Mucosa of stomach (tissue), 1 donor: ENCODE results near the gene S100A4.
A peak's percentile ranks its signal among the peaks of the same experiment; 100 is the strongest.
"Not testable (repeated sequence)": the region's sequence is repeated elsewhere in the genome, so short reads cannot be mapped to it uniquely, and the experiment has no call there.

Experiments used
- H3K27me3 ChIP-seq: one replicate; pipeline ENCODE4 v1.7.0; 2013; ENCODE audit warnings: mild to moderate bottlenecking, low read length; ENCODE audit not compliant: control insufficient read depth, insufficient read depth
- H3K36me3 ChIP-seq: one replicate; pipeline ENCODE4 v1.7.0; 2013; ENCODE audit warnings: low read length; ENCODE audit not compliant: control insufficient read depth, insufficient read depth
- H3K4me1 ChIP-seq: one replicate; pipeline ENCODE4 v1.7.0; 2013; ENCODE audit warnings: mild to moderate bottlenecking, low read length; ENCODE audit not compliant: control insufficient read depth, insufficient read depth
- H3K4me3 ChIP-seq: one replicate; pipeline ENCODE4 v1.7.0; 2013; ENCODE audit warnings: low read length
- H3K9ac ChIP-seq: one replicate; pipeline ENCODE4 v1.7.0; 2013; ENCODE audit warnings: mild to moderate bottlenecking, low read length, moderate library complexity
- H3K9me3 ChIP-seq: one replicate; pipeline ENCODE4 v1.7.0; 2013; ENCODE audit warnings: mild to moderate bottlenecking, low read length, moderate library complexity; ENCODE audit not compliant: control insufficient read depth
- donor health status: Pancreatic carcinoma.

The S100A4 gene

DNA sequence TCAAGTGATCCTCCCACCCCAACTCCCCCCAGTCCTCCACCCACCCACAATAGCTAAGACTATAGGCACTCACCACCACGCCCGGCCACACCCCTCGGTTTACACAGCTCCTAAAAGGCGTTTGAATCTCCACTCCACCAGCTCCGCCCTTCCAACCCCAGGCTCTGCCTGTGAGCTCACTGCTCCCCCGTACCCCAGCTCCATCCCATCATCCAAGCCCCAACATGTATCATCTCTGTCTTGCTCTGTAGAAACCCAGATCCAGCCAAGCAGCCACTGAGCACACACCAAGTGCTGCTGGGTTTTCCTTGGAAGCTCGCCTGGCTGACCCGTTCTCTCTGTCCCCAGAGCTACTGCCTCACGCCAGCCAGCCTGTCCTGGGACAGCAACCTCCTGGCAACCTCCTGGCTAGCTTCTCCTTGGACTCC, 32.0 kb upstream of the S100A4 start:
- H3K9me3 ChIP-seq, result no peaks in the 10 kb centered on the region
- H3K9ac ChIP-seq, result no peak overlapping the region
- no peaks in the 10 kb centered on the region for H3K36me3 ChIP-seq
- peaks cover 5% of the 10 kb centered on the region for H3K4me1 ChIP-seq
- no peak overlapping the region for H3K4me3 ChIP-seq
- peaks cover 3% of the 10 kb centered on the region for H3K27me3 ChIP-seq

DNA sequence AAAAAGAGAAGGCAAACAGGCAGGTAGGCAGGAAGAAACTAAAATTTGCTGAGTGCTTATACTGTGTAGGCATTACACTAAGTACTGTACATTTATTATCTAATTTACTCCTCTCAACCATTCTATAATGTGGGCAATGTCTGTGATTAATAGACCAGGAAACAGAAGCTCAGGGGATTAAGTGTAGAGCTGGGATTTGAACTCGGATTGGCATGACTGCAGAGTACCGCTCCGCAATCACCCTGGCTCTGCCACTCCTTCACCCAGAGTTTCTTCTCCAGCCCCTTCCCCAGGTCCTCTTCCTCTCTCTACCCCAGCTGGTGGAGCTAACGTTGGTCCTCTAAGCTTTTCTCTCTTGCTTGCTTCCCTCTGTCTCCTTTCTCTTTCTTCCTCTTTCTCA, 31.5 kb upstream of the S100A4 start:
- no peaks in the 10 kb centered on the region for H3K36me3 ChIP-seq
- peaks cover 5% of the 10 kb centered on the region for H3K4me1 ChIP-seq
- no peak overlapping the region for H3K9ac ChIP-seq
- H3K27me3 ChIP-seq, result peaks cover 3% of the 10 kb centered on the region
- no peak overlapping the region for H3K4me3 ChIP-seq
- no peaks in the 10 kb centered on the region for H3K9me3 ChIP-seq

DNA sequence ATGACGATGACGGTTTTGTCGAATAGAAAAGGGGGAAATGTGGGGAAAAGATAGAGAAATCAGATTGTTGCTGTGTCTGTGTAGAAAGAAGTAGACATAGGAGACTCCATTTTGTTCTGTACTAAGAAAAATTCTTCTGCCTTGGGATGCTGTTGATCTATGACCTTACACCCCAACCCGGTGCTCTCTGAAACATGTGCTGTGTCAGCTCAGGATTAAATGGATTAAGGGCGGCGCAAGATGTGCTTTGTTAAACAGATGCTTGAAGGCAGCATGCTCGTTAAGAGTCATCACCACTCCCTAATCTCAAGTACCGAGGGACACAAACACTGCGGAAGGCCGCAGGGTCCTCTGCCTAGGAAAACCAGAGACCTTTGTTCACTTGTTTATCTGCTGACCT, 29.9 kb upstream of the S100A4 start:
- not testable (repeated sequence) for H3K27me3 ChIP-seq, H3K36me3 ChIP-seq, H3K9ac ChIP-seq, H3K4me3 ChIP-seq, H3K9me3 ChIP-seq, H3K4me1 ChIP-seq

DNA sequence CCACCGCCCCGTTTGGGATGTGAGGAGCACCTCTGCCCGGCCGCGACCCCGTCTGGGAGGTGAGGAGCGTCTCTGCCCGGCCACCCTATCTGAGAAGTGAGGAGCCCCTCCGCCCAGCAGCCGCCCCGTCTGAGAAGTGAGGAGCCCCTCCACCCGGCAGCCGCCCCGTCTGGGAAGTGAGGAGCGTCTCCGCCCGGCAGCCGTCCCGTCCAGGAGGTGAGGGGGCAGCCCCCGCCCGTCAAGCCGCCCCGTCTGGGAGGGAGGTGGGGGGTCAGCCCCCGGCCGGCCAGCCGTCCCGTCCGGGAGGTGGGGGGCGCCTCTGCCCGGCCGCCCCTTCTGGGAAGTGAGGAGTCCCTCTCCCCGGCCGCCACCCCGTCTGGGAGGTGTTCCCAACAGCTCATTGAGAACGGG, 29.5 kb upstream of the S100A4 start:
- H3K9ac ChIP-seq, H3K27me3 ChIP-seq, H3K9me3 ChIP-seq, H3K4me3 ChIP-seq, H3K4me1 ChIP-seq, H3K36me3 ChIP-seq: not testable (repeated sequence)

DNA sequence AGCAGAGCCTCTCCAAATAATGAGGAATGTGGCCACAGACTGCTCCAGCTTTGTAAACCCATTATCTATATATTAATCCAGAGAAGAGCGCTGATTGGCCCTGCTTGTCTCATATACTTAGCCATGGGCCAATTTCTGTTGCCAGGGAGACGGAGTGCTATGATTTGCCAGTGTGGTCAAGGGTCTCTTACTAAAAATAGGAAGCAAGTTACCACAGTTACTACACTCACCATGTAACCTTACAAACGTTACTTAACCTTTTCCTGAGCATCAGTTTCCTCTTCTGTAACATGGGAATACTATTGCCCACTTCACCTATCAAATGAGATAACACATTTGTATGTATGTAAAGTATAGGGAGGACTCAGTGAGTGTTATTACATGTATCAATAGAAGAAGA, 27.7 kb upstream of the S100A4 start:
- Histone ChIP-seq H3K36me3 (no peaks in the 10 kb centered on the region), H3K4me3 (no peak overlapping the region), H3K27me3 (peaks cover 3% of the 10 kb centered on the region), H3K9me3 (no peaks in the 10 kb centered on the region), H3K9ac (no peak overlapping the region), H3K4me1 (peaks cover 12% of the 10 kb centered on the region)

DNA sequence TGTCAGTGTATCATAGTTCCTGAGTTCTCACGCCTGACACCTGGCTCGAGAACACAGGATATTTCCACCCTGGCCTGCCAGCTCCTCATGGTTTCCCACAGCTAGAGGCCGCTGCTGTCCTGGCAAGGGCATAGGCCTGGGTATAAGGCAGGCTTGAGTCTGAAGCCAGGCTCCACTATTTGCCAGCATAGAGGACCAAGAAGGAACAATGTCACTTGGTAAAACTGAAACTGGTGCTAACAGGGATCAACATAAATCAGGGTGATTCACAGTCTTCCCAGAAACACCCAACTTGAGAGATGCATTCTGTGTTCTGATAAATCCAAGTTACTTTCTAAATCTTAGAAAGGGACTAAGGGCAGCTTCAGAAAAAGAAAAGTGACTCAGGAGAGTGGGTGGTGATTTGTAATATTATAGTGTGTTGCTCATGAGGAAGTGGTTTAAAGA, 27.0 kb upstream of the S100A4 start:
- Histone ChIP-seq H3K9ac (no peak overlapping the region), H3K27me3 (no peaks in the 10 kb centered on the region), H3K9me3 (no peaks in the 10 kb centered on the region), H3K36me3 (no peaks in the 10 kb centered on the region), H3K4me1 (peaks cover 15% of the 10 kb centered on the region), H3K4me3 (no peak overlapping the region)

DNA sequence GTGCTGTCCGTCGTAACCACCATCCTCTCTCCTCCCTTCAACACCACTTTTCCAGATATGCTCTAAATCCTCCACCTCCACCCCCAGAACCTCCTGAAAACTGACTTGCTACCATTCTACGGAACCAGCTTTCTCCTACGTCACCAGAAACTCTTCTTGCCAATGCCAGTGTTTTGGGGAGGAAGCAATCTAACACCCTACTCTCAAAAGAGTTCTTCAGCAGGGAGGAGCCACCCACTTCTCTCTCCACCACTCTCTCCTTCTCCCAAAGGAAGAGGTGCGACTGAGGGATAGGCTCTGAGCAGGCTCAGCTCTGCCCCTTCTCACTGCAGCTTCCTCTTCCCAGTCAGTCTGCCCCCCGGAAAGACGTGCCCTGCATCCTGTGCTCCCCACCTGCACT, 26.1 kb upstream of the S100A4 start:
- H3K4me3 ChIP-seq, result no peak overlapping the region
- no peaks in the 10 kb centered on the region for H3K9me3 ChIP-seq
- no peaks in the 10 kb centered on the region for H3K27me3 ChIP-seq
- H3K9ac ChIP-seq, result no peak overlapping the region
- H3K4me1 ChIP-seq, result peaks cover 23% of the 10 kb centered on the region
- H3K36me3 ChIP-seq, result no peaks in the 10 kb centered on the region

DNA sequence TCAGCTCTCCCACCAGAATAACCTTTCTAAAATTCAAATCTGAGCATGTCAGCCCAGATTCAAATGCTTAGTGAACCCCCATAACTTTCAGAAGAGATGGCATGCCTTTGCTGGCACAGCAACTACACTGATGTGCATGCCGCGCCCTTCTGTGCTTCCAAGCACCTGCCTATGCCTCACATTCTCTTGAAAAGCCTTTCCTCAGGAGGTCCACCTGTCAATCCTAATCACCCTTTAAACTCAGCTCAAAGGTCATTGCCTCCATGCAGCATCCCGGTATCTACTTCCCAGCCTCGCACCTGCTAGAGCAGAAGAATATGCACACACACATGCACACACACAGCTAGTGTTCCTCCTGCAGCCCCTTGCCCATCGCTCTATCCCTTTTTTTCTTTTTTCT, 25.3 kb upstream of the S100A4 start:
- Histone ChIP-seq H3K9me3 (no peaks in the 10 kb centered on the region), H3K9ac (no peak overlapping the region), H3K4me1 (peaks cover 31% of the 10 kb centered on the region), H3K4me3 (no peak overlapping the region), H3K36me3 (no peaks in the 10 kb centered on the region), H3K27me3 (no peaks in the 10 kb centered on the region)

DNA sequence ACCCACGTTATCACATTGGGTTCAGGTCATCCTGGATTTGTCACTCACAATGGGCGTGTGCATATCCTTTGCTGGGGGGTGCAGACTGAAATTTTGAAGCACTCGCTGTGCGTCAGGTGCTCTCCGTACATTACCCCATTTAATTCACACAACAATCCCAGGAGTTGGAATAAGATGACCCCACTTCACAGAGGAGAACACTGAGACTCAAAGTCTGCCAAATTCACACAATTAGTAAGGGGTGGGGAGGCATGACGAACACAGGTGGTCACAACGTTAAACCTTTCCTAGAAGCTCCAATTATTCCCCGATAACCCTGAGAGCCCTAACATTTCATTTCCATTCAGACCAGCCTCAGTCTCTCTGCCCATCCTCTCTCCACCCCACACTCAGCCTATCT, 23.9 kb upstream of the S100A4 start:
- H3K4me3 ChIP-seq, result no peak overlapping the region
- H3K36me3 ChIP-seq, result no peaks in the 10 kb centered on the region
- H3K27me3 ChIP-seq, result no peaks in the 10 kb centered on the region
- H3K9ac ChIP-seq, result no peak overlapping the region
- H3K9me3 ChIP-seq, result no peaks in the 10 kb centered on the region
- peaks cover 39% of the 10 kb centered on the region for H3K4me1 ChIP-seq

DNA sequence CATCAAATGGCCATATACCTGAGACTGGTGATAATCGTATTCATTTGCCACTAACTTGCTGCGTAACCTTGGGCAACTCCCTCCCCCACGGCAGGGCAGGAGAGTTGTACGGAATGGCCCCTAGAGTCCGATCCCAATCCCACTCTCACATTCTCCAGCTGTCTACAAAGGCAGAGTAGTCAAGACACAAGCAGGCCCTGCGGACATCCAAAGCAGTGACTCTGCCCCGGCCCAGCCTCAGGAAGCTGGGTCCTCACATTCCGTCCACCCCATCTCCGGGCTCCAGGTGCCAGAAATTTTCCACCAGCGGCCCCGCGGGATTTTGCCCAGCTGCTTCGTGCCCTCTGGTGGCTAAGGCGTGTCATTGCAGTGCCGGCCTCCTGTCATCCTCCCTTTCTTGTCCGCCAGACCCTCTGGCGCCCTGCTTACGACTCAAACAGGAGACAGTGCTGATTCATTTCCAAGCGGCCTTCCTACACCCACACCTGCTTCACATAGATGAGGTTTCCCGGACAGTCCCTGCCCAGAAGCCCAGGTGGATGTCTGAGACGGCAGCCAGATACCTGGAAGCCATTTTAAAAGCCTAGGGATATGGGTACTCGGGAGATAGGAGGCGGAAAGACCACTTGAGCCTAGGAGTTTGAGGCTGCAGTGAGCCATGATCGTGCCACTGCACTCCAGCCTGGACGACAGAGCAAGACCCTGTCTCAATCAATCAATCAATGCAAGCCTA, 22.9 kb upstream of the S100A4 start:
- H3K27me3 ChIP-seq, result no peaks in the 10 kb centered on the region
- H3K36me3 ChIP-seq, result no peaks in the 10 kb centered on the region
- no peaks in the 10 kb centered on the region for H3K9me3 ChIP-seq
- peaks cover 39% of the 10 kb centered on the region for H3K4me1 ChIP-seq
- H3K9ac ChIP-seq, result peak overlapping the region; percentile 64
- peak overlapping the region; percentile 9 for H3K4me3 ChIP-seq

DNA sequence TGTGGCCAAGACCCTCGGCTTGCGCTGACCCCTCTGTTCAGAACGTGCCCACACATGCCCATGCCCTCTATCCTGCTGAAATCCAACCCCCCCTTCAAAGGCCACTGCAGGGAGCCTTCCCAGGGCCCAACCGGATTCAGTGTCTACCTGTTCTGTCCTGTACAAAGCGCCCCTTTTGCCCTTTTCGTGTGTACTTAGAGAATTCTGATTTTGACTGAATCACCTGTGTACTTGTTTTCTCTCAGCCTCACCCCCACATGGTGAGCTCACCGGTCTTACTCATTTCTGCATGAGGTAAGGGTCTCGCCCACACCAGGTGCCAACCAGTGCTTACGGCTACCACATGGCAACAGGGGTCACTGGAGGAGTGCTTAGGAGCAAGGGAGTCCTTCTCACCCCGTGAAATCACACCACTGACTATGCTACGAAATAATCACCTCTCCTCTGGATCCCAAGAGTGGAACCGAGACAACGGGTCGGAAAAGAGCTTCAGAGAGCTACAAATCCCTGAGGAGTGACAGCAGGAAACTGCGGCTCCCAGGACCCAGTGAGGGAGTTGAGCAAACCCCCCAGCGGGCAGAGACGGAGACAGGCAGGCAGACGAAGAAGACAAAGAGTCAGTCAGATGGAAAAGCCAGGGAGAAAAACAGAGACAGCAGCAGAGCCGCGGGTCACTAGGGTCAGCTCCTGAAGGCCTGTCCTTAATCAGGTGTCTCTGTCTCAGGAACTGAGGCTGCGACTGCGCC, 22.2 kb upstream of the S100A4 start:
- Histone ChIP-seq H3K9me3 (no peaks in the 10 kb centered on the region), H3K4me1 (peaks cover 39% of the 10 kb centered on the region), H3K9ac (peak overlapping the region; percentile 64), H3K27me3 (no peaks in the 10 kb centered on the region), H3K36me3 (no peaks in the 10 kb centered on the region), H3K4me3 (peak overlapping the region; percentile 9)

DNA sequence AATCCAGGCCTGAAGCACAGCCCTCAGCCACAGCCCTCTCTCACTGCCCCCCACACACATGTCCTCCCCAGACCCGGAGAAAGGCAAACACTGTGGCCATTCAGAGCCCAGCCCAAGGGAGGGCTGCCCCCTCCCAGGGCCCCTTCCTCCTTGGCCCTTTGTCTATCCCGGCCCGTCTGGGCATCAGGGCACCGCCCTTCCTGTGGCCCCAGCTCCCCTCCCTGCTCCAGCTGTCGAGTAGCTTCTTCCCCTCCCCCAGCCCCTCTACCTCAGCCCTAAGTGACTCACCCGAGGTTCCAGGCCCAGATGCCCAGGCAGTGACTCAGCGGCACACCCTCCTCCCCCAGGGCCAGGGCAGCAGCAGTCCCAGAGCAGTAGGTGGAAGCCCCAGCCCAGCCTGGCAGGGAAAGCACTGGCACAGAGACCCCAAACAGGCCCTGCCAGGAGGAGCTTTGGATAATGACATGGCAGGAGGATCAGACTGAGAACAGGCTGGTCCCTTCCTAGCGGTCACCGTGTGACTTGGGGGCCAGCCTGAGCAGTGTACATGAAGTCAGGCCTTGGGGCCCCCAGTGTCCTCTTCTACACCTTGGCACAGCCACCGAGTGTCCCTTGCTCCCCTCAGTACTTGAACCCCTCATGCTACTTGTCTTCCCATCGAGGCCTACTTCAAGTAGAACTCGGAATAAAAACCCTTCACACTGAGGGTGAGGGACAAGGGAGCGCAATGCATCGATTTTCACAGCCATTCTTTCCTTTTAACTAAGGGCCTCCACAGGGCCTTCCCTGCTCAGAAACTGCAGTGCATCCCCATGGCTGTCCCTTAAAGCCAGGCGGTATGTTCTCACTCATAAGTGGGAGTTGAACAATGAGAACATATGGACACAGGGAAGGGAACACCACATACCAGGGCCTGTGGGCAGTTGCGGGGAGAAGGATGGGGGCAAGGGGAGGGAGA, 21.1 kb upstream of the S100A4 start:
- Histone ChIP-seq H3K4me1 (peaks cover 39% of the 10 kb centered on the region), H3K27me3 (no peaks in the 10 kb centered on the region), H3K36me3 (no peaks in the 10 kb centered on the region), H3K4me3 (no peak overlapping the region), H3K9me3 (no peaks in the 10 kb centered on the region), H3K9ac (peak overlapping the region; percentile 84)
